ENCODE data around the gene THBS1.

Gene THBS1

DNA sequence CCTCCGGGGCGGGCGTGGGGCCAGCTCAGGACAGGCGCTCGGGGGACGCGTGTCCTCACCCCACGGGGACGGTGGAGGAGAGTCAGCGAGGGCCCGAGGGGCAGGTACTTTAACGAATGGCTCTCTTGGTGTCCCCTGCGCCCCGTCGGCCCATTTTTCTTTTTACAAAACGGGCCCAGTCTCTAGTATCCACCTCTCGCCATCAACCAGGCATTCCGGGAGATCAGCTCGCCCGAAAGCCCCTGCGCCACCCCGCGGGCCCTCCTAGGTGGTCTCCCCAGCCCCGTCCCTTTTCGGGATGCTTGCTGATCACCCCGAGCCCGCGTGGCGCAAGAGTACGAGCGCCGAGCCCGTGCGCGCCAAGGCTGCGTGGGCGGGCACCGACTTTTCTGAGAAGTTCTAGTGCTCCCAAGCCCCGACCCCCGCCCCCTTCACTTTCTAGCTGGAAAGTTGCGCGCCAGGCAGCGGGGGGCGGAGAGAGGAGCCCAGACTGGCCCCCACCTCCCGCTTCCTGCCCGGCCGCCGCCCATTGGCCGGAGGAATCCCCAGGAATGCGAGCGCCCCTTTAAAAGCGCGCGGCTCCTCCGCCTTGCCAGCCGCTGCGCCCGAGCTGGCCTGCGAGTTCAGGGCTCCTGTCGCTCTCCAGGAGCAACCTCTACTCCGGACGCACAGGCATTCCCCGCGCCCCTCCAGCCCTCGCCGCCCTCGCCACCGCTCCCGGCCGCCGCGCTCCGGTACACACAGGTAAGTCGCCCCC is at the start of gene THBS1:
Gene THBS1, plus strand, starts transcription at position 595 of the 757 bp plus-strand sequence. CDS start 779 bp downstream, outside the sequence.
- DNase-seq: peak; percentile 80

DNA sequence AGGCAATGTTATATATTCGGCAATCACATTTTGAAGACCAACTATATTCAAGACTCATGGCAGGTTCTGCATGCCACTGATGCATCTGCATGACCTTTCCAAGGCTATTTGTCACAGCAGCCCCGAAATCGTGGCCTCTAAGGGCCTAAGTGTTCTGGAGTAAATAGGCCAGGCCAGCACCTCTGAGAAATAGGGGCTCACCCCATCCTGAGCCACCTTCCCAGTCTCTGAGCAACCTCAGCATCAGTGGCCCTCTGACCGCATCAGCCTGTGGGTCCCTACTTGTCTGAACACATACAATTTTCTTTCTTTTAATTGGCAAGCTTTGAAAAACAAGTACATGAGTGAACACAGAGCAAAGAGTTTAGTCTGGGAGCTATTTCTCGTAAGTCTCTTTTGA is 45.9 kb upstream of the THBS1 start:
- no peak for DNase-seq

GRCh38 chr15:39535466-39535865 is 45.4 kb upstream of the THBS1 start:
- DNase-seq: no peak

DNA sequence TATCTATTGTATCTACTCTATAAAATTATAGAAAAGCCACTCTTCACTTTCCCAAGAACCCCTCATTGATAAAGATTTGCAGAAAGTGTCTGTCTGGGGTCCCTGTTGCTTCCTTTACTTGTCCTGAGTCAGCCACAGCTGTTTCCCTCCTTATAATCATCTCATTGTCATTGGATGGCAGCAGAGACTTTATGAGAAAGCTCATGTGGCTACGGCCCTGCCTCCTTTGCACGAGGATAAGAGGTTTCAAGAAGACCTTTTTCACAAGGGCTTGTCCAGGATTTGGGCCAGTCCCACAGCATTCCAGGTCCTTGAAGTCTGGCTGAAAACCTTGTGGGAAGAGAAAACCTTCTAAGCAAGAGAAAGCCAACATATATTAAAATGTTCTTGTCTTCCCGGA is 41.9 kb upstream of the THBS1 start:
- no peak for DNase-seq

GRCh38 chr15:39539466-39539865 is 41.4 kb upstream of the THBS1 start:
- no peak for DNase-seq

- DNase-seq: no peak
These were observed 40.8 kb upstream of the THBS1 start for GRCh38 chr15:39539973-39540558.

GRCh38 chr15:39542385-39543065 is 38.4 kb upstream of the THBS1 start:
- no peak for DNase-seq

GRCh38 chr15:39543651-39544050 is 37.2 kb upstream of the THBS1 start:
- no peak for DNase-seq

DNA sequence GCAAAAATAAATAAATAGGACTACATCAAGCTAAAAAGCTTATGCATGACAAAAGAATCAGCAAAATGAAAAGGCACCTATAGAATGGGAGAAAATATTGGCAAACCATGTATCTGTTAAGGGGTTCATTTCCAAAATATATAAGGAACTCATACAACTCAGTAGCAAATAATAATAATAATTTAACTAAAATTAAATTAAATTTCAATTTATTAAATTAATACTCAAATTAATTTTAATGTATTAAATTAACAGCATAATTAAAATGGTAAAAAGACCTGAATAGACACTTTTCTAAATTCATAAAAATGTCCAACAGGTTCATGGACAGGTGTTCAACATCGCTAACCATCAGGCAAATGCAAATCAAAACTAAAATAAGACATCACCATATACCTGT is 34.0 kb upstream of the THBS1 start:
- no peak for DNase-seq

- DNase-seq: no peak
These were observed 32.3 kb upstream of the THBS1 start for GRCh38 chr15:39548561-39548960.

DNA sequence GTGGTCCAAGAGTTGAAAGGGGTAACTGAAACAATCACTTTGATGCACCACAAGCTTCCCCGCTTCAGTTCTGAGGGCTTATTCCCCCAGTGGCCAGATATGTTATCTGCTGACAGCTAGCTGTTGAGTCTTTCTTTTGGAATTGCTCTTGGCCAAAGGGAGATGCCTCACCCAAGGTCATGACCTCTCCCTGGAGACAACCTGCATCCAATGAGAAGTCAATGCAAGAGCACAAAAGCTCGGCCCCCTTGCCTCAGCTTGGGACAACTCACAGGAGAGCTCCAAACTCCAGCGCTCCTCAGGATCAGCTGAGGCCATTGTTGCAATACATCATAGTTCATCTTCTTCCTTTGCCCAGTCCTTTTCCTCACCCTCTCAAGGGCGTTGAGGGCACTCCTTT is 31.0 kb upstream of the THBS1 start:
- DNase-seq: no peak

GRCh38 chr15:39551476-39551875 is 29.4 kb upstream of the THBS1 start:
- no peak for DNase-seq

DNA sequence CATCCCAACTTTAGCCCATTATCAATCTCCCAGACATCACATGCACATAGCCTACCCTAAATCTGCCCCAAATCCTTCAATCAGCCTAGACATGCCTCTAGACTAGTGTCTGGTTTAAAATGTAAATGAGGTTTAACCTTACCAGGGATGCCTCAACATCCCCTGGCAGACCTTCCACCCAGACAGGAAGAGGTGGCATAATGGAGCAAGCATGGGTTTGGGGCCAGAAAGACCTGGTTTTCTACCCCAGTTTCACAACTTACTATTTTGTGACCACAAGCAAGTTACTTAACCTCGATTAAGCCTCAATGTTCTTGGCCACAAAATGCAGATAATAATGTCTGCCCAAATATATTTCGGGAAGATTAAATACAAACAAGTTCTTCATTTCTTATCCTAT is 28.3 kb upstream of the THBS1 start:
- no peak for DNase-seq

- no peak for DNase-seq
These were observed 26.8 kb upstream of the THBS1 start for GRCh38 chr15:39553947-39554693.

DNA sequence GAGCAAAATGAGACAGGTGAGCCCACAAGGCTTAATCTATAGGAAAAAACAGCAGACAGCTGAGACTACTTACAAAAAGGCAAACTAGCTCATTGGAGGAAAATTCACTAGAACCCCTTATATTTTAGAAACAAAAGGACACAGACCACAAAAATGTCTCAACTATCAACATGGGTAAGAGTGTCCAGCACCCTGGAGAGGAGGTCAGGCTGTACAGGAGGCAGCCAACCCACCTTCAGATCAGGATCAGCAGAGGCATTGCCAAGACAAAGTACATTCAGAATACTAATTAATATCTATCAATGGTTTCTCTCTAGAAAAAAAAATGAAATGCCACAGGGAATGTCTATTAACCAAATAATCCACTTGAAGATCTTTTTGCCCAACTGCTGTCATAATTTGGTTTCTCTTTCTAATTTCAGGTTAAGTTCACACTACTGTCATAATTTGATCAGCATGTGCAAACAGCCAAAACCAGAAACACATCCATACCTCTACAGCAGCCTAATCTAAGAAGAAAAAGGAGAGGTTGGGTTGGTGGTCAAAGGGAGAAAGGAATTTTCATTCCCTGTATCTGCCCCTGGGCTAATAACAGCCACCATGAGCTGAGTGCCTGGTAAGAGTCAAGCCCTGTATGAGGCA is 26.0 kb upstream of the THBS1 start:
- DNase-seq: no peak

DNA sequence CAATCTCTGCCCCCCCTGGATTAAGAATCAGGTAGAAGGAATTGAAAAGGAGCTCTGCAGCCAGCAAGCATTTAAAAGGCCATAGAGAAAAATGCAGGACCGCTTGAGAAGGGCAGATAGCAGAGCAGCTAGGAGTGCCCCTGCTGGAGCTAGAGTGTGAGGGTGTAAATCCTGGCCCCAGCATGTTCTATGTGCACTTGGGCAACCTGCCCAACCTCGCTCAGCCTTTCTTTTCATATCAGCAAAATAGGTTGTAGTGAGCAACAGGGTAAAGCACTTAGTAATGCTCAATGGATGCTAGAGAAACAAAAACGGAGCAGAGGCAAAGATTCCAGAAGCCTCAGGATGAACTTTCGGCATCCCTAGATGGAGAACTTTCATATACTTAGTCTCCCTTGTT is 25.0 kb upstream of the THBS1 start:
- no peak for DNase-seq

- no peak for DNase-seq
These were observed 24.4 kb upstream of the THBS1 start for GRCh38 chr15:39556461-39556860.

DNA sequence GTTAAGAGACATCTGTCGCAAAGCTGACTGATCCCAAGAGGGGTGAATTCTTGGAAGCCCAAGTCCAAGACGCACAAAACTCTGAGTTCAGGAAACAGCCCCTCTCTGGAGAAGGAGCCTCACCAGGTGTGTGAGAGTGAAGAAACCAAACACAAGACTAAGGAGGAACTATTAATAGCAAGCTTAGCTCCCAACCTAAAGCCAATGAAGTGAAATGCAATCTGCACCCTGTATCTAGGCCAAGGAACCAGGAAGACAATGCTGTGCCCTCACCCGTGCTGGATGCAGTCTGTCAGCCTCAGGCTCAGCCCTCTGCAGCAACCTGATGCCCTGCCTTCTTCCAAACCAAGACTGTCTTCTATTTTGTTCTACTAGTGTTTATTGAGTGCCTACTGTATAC is 22.5 kb upstream of the THBS1 start:
- DNase-seq: no peak

DNA sequence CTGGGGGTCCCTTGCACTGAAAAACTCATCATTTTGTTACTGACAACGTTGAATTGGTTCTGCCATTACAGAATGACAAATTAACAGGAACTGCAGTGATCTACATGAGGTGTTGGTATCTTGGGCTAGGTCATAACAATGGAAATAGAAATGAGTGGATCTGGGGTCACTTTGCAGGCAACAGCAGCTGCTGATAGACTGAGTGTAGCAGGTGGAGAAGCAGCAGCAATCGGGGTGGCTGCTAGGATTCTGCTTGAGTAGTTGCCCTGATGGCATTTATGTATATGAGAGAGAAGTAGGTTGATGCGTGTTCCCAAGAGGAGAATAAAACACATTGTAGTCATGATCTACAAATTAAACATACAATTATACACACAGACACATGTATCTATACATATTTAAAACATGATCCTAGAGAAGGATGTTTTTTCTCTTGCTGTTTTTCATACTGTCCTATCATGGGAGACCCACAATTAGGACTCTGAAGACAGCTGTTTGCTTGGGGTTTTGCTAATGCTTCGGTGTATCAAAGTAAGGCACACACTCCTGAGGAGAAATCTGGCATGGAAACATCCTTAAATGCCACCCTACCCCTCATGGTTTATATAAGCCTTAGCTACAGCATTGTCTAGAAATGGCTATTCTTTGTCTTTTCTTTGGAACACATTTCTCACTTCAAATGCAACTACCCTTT is 15.8 kb upstream of the THBS1 start:
- DNase-seq: no peak

DNA sequence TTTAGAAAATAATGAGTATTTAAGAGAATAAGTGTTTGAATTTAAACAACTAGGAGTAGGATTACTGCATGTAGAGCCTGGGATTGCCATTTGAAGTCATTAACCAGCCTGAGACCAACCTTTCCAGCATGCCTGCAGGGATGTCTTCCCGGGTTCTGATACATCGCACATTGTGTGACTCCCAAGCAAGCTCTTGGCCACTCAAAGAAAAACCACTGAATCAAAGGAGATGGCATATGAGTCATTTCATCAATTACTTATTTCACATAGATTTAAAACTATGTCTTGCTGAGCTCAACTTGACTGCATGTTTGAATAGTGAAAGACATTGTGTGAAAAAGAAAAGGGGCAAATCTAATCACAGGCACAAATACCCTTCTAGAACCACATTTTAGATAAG is 15.0 kb upstream of the THBS1 start:
- DNase-seq: no peak

DNA sequence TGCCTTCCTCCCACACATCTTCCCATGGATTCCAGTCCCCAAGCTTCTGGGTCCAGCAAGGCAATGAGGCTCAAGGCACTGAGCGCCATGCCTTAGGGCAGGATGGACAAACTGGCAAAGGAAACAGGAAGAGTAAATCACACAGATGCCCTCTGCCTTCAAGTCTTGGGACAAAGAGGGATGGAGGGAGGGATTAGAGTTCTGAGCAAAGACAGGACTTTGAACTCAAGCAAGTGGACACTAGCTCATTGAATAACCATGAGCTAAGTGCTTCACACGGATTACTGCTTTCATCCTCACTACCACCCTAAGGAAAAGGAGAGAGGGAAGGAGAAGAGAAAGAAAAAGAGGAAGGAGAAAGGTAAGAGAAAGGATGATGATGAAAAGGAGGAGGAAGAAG is 7.6 kb upstream of the THBS1 start:
- DNase-seq: no peak

DNA sequence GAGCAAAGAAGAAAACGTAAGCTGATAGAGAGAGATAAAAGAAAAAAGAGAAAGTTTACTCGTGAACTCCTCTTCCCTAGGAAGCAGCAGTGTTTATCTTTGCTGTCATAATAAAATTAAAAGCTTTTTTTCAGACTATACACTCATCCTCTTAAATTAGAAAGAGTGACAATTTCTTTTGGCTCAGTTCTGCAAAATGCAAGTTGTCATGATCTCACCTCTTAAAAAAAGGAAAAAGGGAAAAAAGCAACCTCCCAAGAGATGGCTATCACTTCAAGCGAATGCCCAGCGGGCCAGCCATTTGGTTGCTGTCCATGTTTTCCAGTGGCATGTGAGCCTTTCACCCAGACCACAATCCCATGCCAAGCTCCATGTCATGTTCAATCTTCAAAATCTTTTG is 7.0 kb upstream of the THBS1 start:
- DNase-seq: no peak

Measured in activated effector memory CD4-positive, alpha-beta T cell treated with anti-CD3 and anti-CD28 coated beads, Interleukin-2, amount 50 U/mL, for 16 hours (primary cell).